ENCODE measurements around the gene AGTRAP.

DNA sequence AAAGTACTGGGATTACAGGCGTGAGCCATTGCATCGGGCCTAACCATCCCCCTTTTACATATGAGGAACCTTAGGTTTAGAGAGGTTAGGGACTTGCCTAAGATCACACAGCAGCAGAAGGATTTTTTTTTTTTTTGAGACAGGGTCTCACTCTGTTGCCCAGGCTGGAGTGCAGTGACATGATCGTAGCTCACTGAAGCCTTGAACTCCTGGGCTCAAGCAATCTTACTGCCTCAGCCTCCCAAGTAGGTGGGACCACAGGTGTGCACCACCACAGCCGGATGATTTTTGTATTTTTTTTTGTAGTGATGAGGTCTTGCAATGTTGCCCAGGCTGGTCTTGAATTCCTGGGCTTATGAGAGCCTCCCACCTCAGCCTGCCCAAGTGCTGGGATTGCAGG lies 23.9 kb downstream of the AGTRAP start:
- TF ChIP-seq CTCF (IDR thresholded peaks at IDR 0.05) (no peak), POLR2AphosphoS5 (IDR thresholded peaks at IDR 0.05; ENCODE audit: insufficient read depth in 1 of 2, low read depth in 1 of 2) (no peak), POLR2A (IDR thresholded peaks at IDR 0.05) (no peak)
